Endothelial cell of umbilical vein (primary cell): Measurements from ENCODE around the gene LYRM9. TPM values are rescaled to one million over a fixed set of nuclear protein-coding genes. Genes with fewer than 3 reads are reported as not detected.

Experiments used
- BruUV-seq: library from RNA; stranded (reverse); fragments of 400-500 nt; replicated peaks from 2 replicates; lab custom pipeline; 2021; lab: Mats Ljungman, UMichigan
- CTCF ChIA-PET: fragments of 300-600, 350-600 bp; sonication (Branson Sonifier 250); formaldehyde crosslinking; loops from one replicate; lab custom pipeline; 2021; ENCODE audit warnings: antibody characterized with exemption, inconsistent platforms; lab: Charles Lee
- POLR2A ChIA-PET: fragments of 300-600, 350-600 bp; sonication (Branson Sonifier 250); formaldehyde crosslinking; loops from one replicate; lab custom pipeline; 2021; ENCODE audit warnings: antibody characterized with exemption, inconsistent platforms; lab: Charles Lee
- DNase-seq: peaks from one replicate; pipeline ENCODE4 v3.0.0-alpha.2; 2011; ENCODE audit warnings: low read depth, low spot score
- FAIRE-seq: peaks from 2 replicates; lab custom pipeline; 2011; peaks lifted over from hg19 to GRCh38; lab: Jason Lieb, UNC
- H2AFZ ChIP-seq: 2 replicates; pipeline ENCODE4 v1.6.0; 2012; ENCODE audit warnings: low read depth, low read length, control low read depth, inconsistent platforms
- H3K27ac ChIP-seq: 2 replicates; pipeline ENCODE4 v1.5.1; 2011; ENCODE audit warnings: low read depth, mild to moderate bottlenecking, control low read depth, low read length, moderate library complexity; ENCODE audit not compliant: insufficient read depth
- H3K27me3 ChIP-seq, 2 experiments: 2 replicates each; pipeline versions ENCODE4 v1.6.0 to v1.6.1; 2011; ENCODE audit warnings: low read length in 2 of 2, mixed read lengths in 1 of 2; ENCODE audit not compliant: control insufficient read depth in 2 of 2, insufficient read depth in 2 of 2
- H3K36me3 ChIP-seq, 2 experiments: 2 replicates in 1 of 2; 3 replicates in 1 of 2; pipeline ENCODE4 v1.5.1; 2011; ENCODE audit warnings: low read length in 2 of 2, mild to moderate bottlenecking in 1 of 2, moderate library complexity in 1 of 2; ENCODE audit not compliant: control insufficient read depth in 2 of 2, insufficient read depth in 2 of 2; ENCODE audit errors: extremely low read depth in 1 of 2
- H3K4me1 ChIP-seq: 3 replicates; pipeline ENCODE4 v1.5.1; 2011; ENCODE audit warnings: mild to moderate bottlenecking, low read length; ENCODE audit not compliant: control insufficient read depth, insufficient read depth; ENCODE audit errors: extremely low read depth
- H3K4me2 ChIP-seq: 2 replicates; pipeline ENCODE4 v1.6.1; 2011; ENCODE audit warnings: low read length, control low read depth, mixed read lengths; ENCODE audit not compliant: insufficient read depth
- H3K4me3 ChIP-seq, 3 experiments: fragments of 200-600 bp in 1 of 3; sonication (generic), shearing (Covaris generic) in 1 of 3; replicated peaks in 1 of 3; 2 replicates each; pipeline ENCODE4 v1.5.1; 2011 to 2016; ENCODE audit warnings: control low read depth in 3 of 3, low read length in 3 of 3, mild to moderate bottlenecking in 2 of 3, inconsistent platforms in 1 of 3, low read depth in 1 of 3, moderate library complexity in 1 of 3; ENCODE audit not compliant: insufficient read depth in 1 of 3
- H3K79me2 ChIP-seq: 2 replicates; pipeline ENCODE4 v1.6.0; 2012; ENCODE audit warnings: low read length, inconsistent platforms; ENCODE audit not compliant: control insufficient read depth, insufficient read depth
- H3K9ac ChIP-seq: replicated peaks from 2 replicates; pipeline ENCODE3; 2011; ENCODE audit warnings: low read length, control low read depth; ENCODE audit not compliant: insufficient read depth; ENCODE audit errors: extremely low read depth
- H3K9me1 ChIP-seq: replicated peaks from 3 replicates; pipeline ENCODE4 v1.6.0; 2011; ENCODE audit warnings: mild to moderate bottlenecking, low read length; ENCODE audit not compliant: control insufficient read depth, insufficient read depth; ENCODE audit errors: extremely low read depth
- H3K9me3 ChIP-seq: replicated peaks from 2 replicates; pipeline ENCODE4 v1.5.1; 2012; ENCODE audit warnings: low read length, inconsistent platforms; ENCODE audit not compliant: control insufficient read depth, insufficient read depth
- H4K20me1 ChIP-seq: replicated peaks from 2 replicates; pipeline ENCODE3; 2011; ENCODE audit warnings: mild to moderate bottlenecking, low read length; ENCODE audit not compliant: control insufficient read depth, insufficient read depth; ENCODE audit errors: extremely low read depth
- CTCF ChIP-seq, 2 donors: IDR thresholded peaks; 1 replicate in 1 of 2; 2 replicates in 1 of 2; pipeline ENCODE4 v1.5.1; 2011; ENCODE audit warnings: low read length in 2 of 2, mild to moderate bottlenecking in 2 of 2, moderate library complexity in 2 of 2, control low read depth in 1 of 2, inconsistent platforms in 1 of 2, low read depth in 1 of 2; ENCODE audit not compliant: insufficient read depth in 1 of 2; ENCODE audit errors: extremely low read depth in 1 of 2
- EZH2 ChIP-seq: IDR thresholded peaks from 2 replicates; pipeline ENCODE4 v1.6.1; 2012; ENCODE audit warnings: borderline replicate concordance, low read depth, mild to moderate bottlenecking, moderate library complexity, low read length, inconsistent platforms; ENCODE audit not compliant: severe bottlenecking
- FOS ChIP-seq: IDR thresholded peaks from 2 replicates; pipeline ENCODE4 v1.6.1; 2011; ENCODE audit warnings: mild to moderate bottlenecking, low read length, moderate library complexity, borderline replicate concordance; ENCODE audit not compliant: insufficient read depth
- GATA2 ChIP-seq: IDR thresholded peaks from 2 replicates; pipeline ENCODE4 v1.7.0; 2011; ENCODE audit warnings: low read depth, mild to moderate bottlenecking, moderate library complexity, mixed read lengths, low read length; ENCODE audit not compliant: insufficient read length, insufficient read depth
- JUN ChIP-seq: IDR thresholded peaks from 2 replicates; pipeline ENCODE4 v1.6.1; 2011; ENCODE audit warnings: borderline replicate concordance, low read depth; ENCODE audit not compliant: insufficient read length, insufficient read depth
- MAX ChIP-seq: IDR thresholded peaks from 2 replicates; pipeline ENCODE4 v1.6.1; 2011; ENCODE audit not compliant: insufficient read depth, insufficient read length
- MYC ChIP-seq: IDR thresholded peaks from one replicate; pipeline ENCODE4 v1.6.1; 2011; ENCODE audit warnings: mild to moderate bottlenecking, low read depth, low read length
- POLR2A ChIP-seq: IDR thresholded peaks from 2 replicates; pipeline ENCODE4 v1.6.1; 2012; ENCODE audit warnings: low read depth, mild to moderate bottlenecking, control low read depth, low read length
- POLR2AphosphoS5 ChIP-seq: IDR thresholded peaks from 2 replicates; pipeline ENCODE4 v1.6.1; 2012; ENCODE audit warnings: low read depth, mild to moderate bottlenecking, control low read depth, low read length, moderate library complexity; ENCODE audit not compliant: insufficient read depth
- dilution Hi-C: fragments of 300-500 bp; cut with MboI; formaldehyde crosslinking; loops from one replicate; pipeline ENCODE4 v1.15.0; 2019; ENCODE audit warnings: low sequenced_read_pairs; ENCODE audit not compliant: extremely low pct_ligation_motif_present
- intact Hi-C: fragments of 100-400 bp; cut with micrococcal nuclease; formaldehyde crosslinking; loops from one replicate; pipeline ENCODE4 v1.10.0; 2022
- polyA plus RNA-seq, 4 experiments: library from polyadenylated mRNA; depleted of rRNA in 3 of 4; stranded (reverse) in 3 of 4; unstranded in 1 of 4; fragments of >200 nt; gene quantifications; 2 replicates each; pipeline versions ENCODE4 v1.2.1 to v1.2.3, GENCODE V29; 2011 to 2012; ENCODE audit warnings: missing spikeins in 1 of 4
- total RNA-seq: library from RNA; stranded (reverse); gene quantifications from 2 replicates; pipeline ENCODE4 v1.2.3, GENCODE V29; 2021

LYRM9 gene
- total and polyA plus RNA-seq, 2 donors (not counting 3 experiments of a cell fraction or from before 2014, with no cell fraction given), result 3.0 to 4.0 TPM

DNA sequence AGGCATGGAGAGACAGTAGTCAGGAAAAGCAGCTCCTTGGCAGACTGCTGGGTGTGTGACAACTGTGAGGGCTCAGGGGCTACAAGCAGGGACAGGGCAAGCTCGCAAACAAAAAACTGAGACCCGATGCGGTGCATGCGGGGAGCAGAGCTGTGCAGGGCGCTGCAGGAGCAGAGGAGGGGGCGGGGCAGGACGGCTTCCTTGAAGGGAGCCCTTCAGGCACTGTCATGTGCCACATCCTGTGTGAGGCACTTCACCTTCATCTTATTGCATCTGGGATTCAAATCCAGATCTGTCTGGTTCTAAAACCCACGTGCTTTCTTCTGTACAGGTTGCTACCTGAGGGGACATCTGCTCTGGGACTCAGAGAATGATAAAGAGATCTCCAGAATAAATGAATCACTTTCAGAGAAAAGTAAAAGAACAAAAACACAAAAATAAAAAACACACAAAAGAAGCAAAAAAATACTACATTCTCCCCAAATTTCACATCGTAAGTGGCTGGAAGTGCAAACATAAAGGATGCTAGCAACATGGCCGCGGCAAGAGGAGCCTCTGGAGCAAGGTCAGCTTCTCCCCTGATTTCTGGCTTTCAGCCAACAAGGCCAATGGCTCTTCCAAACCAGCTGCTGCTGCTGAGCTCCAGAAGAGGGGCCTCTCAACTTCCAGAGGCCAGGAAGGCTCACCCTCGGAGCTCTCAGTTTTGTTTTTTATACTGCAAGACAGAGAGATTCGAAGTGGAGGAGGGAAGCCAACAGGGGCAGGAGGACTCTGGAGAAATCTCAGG is 14.2 kb downstream of the LYRM9 start:
- no peak for TF ChIP-seq JUN
- no peak for TF ChIP-seq MAX
- TF ChIP-seq FOS, result no peak
- TF ChIP-seq EZH2, result no peak
- TF ChIP-seq CTCF (IDR thresholded peaks at IDR 0.05; ENCODE audit: extremely low read depth in 1 of 2, insufficient read depth in 1 of 2, low read depth in 1 of 2, low read length in 2 of 2), result no peak
- no peak for TF ChIP-seq POLR2AphosphoS5
- TF ChIP-seq POLR2A, result no peak
- no peak for TF ChIP-seq GATA2
- TF ChIP-seq MYC, result no peak
- Histone ChIP-seq H2AFZ (no peak overlapping the region), H3K27me3 (no peaks in the 10 kb centered on the region), H3K36me3 (no peaks in the 10 kb centered on the region), H3K4me1 (no peaks in the 10 kb centered on the region), H3K9me3 (no peaks in the 10 kb centered on the region), H3K79me2 (no peaks in the 10 kb centered on the region), H3K27ac (no peak overlapping the region), H4K20me1 (no peaks in the 10 kb centered on the region), H3K4me3 (no peak overlapping the region), H3K9me1 (no peaks in the 10 kb centered on the region), H3K9ac (no peak overlapping the region), H3K4me2 (no peak overlapping the region)
- no TSS peak for BruUV-seq
- intact Hi-C loops, result no loop called here
- DNase-seq (no peak), FAIRE-seq (no peak)
- POLR2A ChIA-PET, result interaction anchor here (1.2 kb wide), 1 partner anchor 74 kb away, joined by 7 read pairs; no protein-coding TSS in a partner anchor
- CTCF ChIA-PET, result interaction anchor here (0.8 to 10.3 kb wide), 18 partner anchors 9 to 370 kb away, joined by 3 to 545 read pairs (median 6); partner anchors contain the start of genes LYRM9 and NOS2
- dilution Hi-C loops, result no loop called here
